ENCODE results near the gene ZMYND8.
A peak's percentile ranks its signal among the peaks of the same experiment; 100 is the strongest.
"Not testable (repeated sequence)": the region's sequence is repeated elsewhere in the genome, so short reads cannot be mapped to it uniquely, and the experiment has no call there.

Gene ZMYND8

GRCh38 chr20:47356526-47357295 lies at the start of gene ZMYND8:
ZMYND8 (minus strand) TSS chr20:47356699; CDS start chr20:47356670, 29 bp downstream.
- peak; percentile 98 for DNase-seq (ENCODE audit: low spot score)

GRCh38 chr20:47405775-47406325 lies 49.4 kb upstream of the ZMYND8 start:
- DNase-seq (ENCODE audit: low spot score): no peak

- no peak for DNase-seq (ENCODE audit: low spot score)
These were observed 44.2 kb upstream of the ZMYND8 start for GRCh38 chr20:47400685-47401084.

- DNase-seq (ENCODE audit: low spot score): no peak
These were observed 41.3 kb upstream of the ZMYND8 start for GRCh38 chr20:47397652-47398301.

- DNase-seq (ENCODE audit: low spot score): no peak
These were observed 40.4 kb upstream of the ZMYND8 start for GRCh38 chr20:47396762-47397476.

- not testable (repeated sequence) for DNase-seq (ENCODE audit: low spot score)
These were observed 37.5 kb upstream of the ZMYND8 start for GRCh38 chr20:47393796-47394514.

- no peak for DNase-seq (ENCODE audit: low spot score)
These were observed 36.2 kb upstream of the ZMYND8 start for GRCh38 chr20:47392721-47393073.

GRCh38 chr20:47392015-47392720 lies 35.7 kb upstream of the ZMYND8 start:
- peak; percentile 77 for DNase-seq (ENCODE audit: low spot score)

GRCh38 chr20:47391276-47392010 lies 34.9 kb upstream of the ZMYND8 start:
- no peak for DNase-seq (ENCODE audit: low spot score)

GRCh38 chr20:47389867-47390347 lies 33.4 kb upstream of the ZMYND8 start:
- DNase-seq (ENCODE audit: low spot score): no peak

GRCh38 chr20:47385968-47386367 lies 29.5 kb upstream of the ZMYND8 start:
- not testable (repeated sequence) for DNase-seq (ENCODE audit: low spot score)

GRCh38 chr20:47382746-47383415 lies 26.4 kb upstream of the ZMYND8 start:
- DNase-seq (ENCODE audit: low spot score): no peak

- DNase-seq (ENCODE audit: low spot score): no peak
These were observed 24.0 kb upstream of the ZMYND8 start for GRCh38 chr20:47380481-47380880.

GRCh38 chr20:47379433-47380150 lies 23.1 kb upstream of the ZMYND8 start:
- DNase-seq (ENCODE audit: low spot score): peak; percentile 84

GRCh38 chr20:47377122-47377722 lies 20.7 kb upstream of the ZMYND8 start:
- no peak for DNase-seq (ENCODE audit: low spot score)

- not testable (repeated sequence) for DNase-seq (ENCODE audit: low spot score)
These were observed 19.7 kb upstream of the ZMYND8 start for GRCh38 chr20:47376096-47376643.

GRCh38 chr20:47374121-47374520 lies 17.6 kb upstream of the ZMYND8 start:
- not testable (repeated sequence) for DNase-seq (ENCODE audit: low spot score)

- DNase-seq (ENCODE audit: low spot score): no peak
These were observed 16.8 kb upstream of the ZMYND8 start for GRCh38 chr20:47373206-47373733.

All from hepatic stellate cell (primary cell).